ENCODE measurements around the gene TRIM27.
A peak's percentile ranks its signal among the peaks of the same experiment; 100 is the strongest.
"Not testable (repeated sequence)": the region's sequence is repeated elsewhere in the genome, so short reads cannot be mapped to it uniquely, and the experiment has no call there.

The TRIM27 gene

GRCh38 chr6:28880519-28880893 lies 43.3 kb downstream of the TRIM27 start:
- H3K4me3 ChIP-seq: peak overlapping the region; percentile 44 to 68 (median 56)

GRCh38 chr6:28876710-28877109 lies 47.1 kb downstream of the TRIM27 start:
- Histone ChIP-seq H3K4me3 (peak overlapping the region in 2 of 10 experiments; percentile 2 to 22; a peak in 1 of 20 replicates), H3K9me3 (replicated peaks in 1 of 11) (peaks cover 0 to 12% (median 3%) of the 10 kb centered on the region in 11 experiments; a peak in 10 of 22 replicates), H3K36me3 (no peaks in the 10 kb centered on the region), H3K4me2 (peak overlapping the region in 9 of 11 experiments; percentile 4 to 83 (median 56); a peak in 17 of 22 replicates), H4K20me1 (no peaks in the 10 kb centered on the region), H3K27ac (no peak overlapping the region; a peak in 1 of 22 replicates), H3K4me1 (peaks cover 0 to 55% (median 45%) of the 10 kb centered on the region in 10 experiments; a peak in 15 of 20 replicates), H3K27me3 (no peaks in the 10 kb centered on the region), H3K9ac (peak overlapping the region in 3 of 11 experiments; percentile 9 to 56 (median 33); a peak in 5 of 22 replicates)
- no peak for TF ChIP-seq Cebpa-rat (IDR thresholded peaks at IDR 0.05)

More at GRCh38 chr6:28880519-28880893, 43.3 kb downstream of the TRIM27 start:
- TF ChIP-seq Cebpa-rat (IDR thresholded peaks at IDR 0.05): no peak
- Histone ChIP-seq H3K4me1 (peaks cover 0 to 53% (median 42%) of the 10 kb centered on the region in 10 experiments; a peak in 16 of 20 replicates), H3K27ac (peak overlapping the region in 2 of 11 experiments; percentile 14 to 55; a peak in 2 of 22 replicates), H3K27me3 (no peaks in the 10 kb centered on the region), H3K36me3 (no peaks in the 10 kb centered on the region), H3K4me2 (peak overlapping the region; percentile 31 to 69 (median 53); a peak in 21 of 22 replicates), H4K20me1 (no peaks in the 10 kb centered on the region), H3K9ac (peak overlapping the region in 8 of 11 experiments; percentile 34 to 66 (median 56); a peak in 11 of 22 replicates), H3K9me3 (replicated peaks in 1 of 11) (peaks cover 9 to 18% (median 10%) of the 10 kb centered on the region in 11 experiments)

GRCh38 chr6:28875191-28875747 lies 48.5 kb downstream of the TRIM27 start:
- no peaks in the 10 kb centered on the region for H3K27me3 ChIP-seq
- peak overlapping the region in 8 of 11 experiments; percentile 30 to 83 (median 60); a peak in 12 of 22 replicates for H3K4me2 ChIP-seq
- no peak overlapping the region for H3K4me3 ChIP-seq
- no peak overlapping the region for H3K9ac ChIP-seq
- peaks cover 0 to 53% (median 45%) of the 10 kb centered on the region in 10 experiments; a peak in 15 of 20 replicates for H3K4me1 ChIP-seq
- H3K36me3 ChIP-seq: no peaks in the 10 kb centered on the region
- peak overlapping the region in 1 of 11 experiments; percentile 1; a peak in 1 of 22 replicates for H3K27ac ChIP-seq
- no peak for TF ChIP-seq Cebpa-rat (IDR thresholded peaks at IDR 0.05)
- H4K20me1 ChIP-seq: no peaks in the 10 kb centered on the region
- H3K9me3 ChIP-seq (replicated peaks in 1 of 11): peaks cover 0 to 16% (median 13%) of the 10 kb centered on the region in 11 experiments; a peak in 15 of 22 replicates

GRCh38 chr6:28872157-28872817 lies 51.5 kb downstream of the TRIM27 start:
- H3K27me3 ChIP-seq, H3K4me2 ChIP-seq, H3K9ac ChIP-seq, H3K27ac ChIP-seq, H4K20me1 ChIP-seq, H3K4me3 ChIP-seq, H3K36me3 ChIP-seq: not testable (repeated sequence)
- H3K9me3 ChIP-seq (replicated peaks in 1 of 11): peaks cover 0 to 20% (median 13%) of the 10 kb centered on the region in 11 experiments; a peak in 15 of 22 replicates
- H3K4me1 ChIP-seq: peaks cover 0 to 48% (median 42%) of the 10 kb centered on the region in 10 experiments; a peak in 16 of 20 replicates

GRCh38 chr6:28871335-28872156 lies 52.2 kb downstream of the TRIM27 start:
- Histone ChIP-seq H3K27ac (no peak overlapping the region), H3K4me1 (peaks cover 0 to 47% (median 41%) of the 10 kb centered on the region in 10 experiments; a peak in 16 of 20 replicates), H3K9me3 (replicated peaks in 1 of 11) (peaks cover 0 to 20% (median 13%) of the 10 kb centered on the region in 11 experiments; a peak in 15 of 22 replicates), H3K4me2 (no peak overlapping the region), H4K20me1 (no peaks in the 10 kb centered on the region), H3K27me3 (no peaks in the 10 kb centered on the region), H3K36me3 (no peaks in the 10 kb centered on the region), H3K4me3 (no peak overlapping the region), H3K9ac (no peak overlapping the region)
- no peak for TF ChIP-seq Cebpa-rat (IDR thresholded peaks at IDR 0.05)

- H3K27me3 ChIP-seq: no peaks in the 10 kb centered on the region
- TF ChIP-seq Cebpa-rat (IDR thresholded peaks at IDR 0.05): no peak
- peak overlapping the region in 1 of 11 experiments; percentile 68; a peak in 2 of 22 replicates for H3K4me2 ChIP-seq
- H3K4me3 ChIP-seq: no peak overlapping the region
- peaks cover 4 to 31% (median 21%) of the 10 kb centered on the region in 11 experiments; a peak in 18 of 22 replicates for H3K9me3 ChIP-seq (replicated peaks in 1 of 11)
- H3K9ac ChIP-seq: no peak overlapping the region
- no peak overlapping the region for H3K27ac ChIP-seq
- no peaks in the 10 kb centered on the region for H4K20me1 ChIP-seq
- H3K36me3 ChIP-seq: no peaks in the 10 kb centered on the region
- peaks cover 7 to 32% (median 26%) of the 10 kb centered on the region in 10 experiments for H3K4me1 ChIP-seq
These were observed 54.9 kb downstream of the TRIM27 start for GRCh38 chr6:28868873-28869272.

GRCh38 chr6:28867086-28867409 lies 56.7 kb downstream of the TRIM27 start:
- H3K36me3 ChIP-seq: no peaks in the 10 kb centered on the region
- peak overlapping the region; percentile 76 to 88 (median 82); a peak in 19 of 22 replicates for H3K9ac ChIP-seq
- no peak for TF ChIP-seq Cebpa-rat (IDR thresholded peaks at IDR 0.05)
- peak overlapping the region; percentile 64 to 82 (median 74) for H3K4me2 ChIP-seq
- H4K20me1 ChIP-seq: no peaks in the 10 kb centered on the region
- H3K27me3 ChIP-seq: no peaks in the 10 kb centered on the region
- H3K27ac ChIP-seq: peak overlapping the region; percentile 57 to 90 (median 82); a peak in 19 of 22 replicates
- H3K9me3 ChIP-seq (replicated peaks in 1 of 11): peaks cover 4 to 30% (median 21%) of the 10 kb centered on the region in 11 experiments; a peak in 18 of 22 replicates
- H3K4me1 ChIP-seq: peaks cover 7 to 37% (median 26%) of the 10 kb centered on the region in 10 experiments
- peak overlapping the region; percentile 66 to 86 (median 76) for H3K4me3 ChIP-seq

GRCh38 chr6:28866205-28867085 lies 57.3 kb downstream of the TRIM27 start:
- H3K4me2 ChIP-seq: peak overlapping the region; percentile 64 to 82 (median 74)
- H3K27me3 ChIP-seq, H4K20me1 ChIP-seq, H3K36me3 ChIP-seq: not testable (repeated sequence)
- peak overlapping the region; percentile 66 to 86 (median 76) for H3K4me3 ChIP-seq
- peak overlapping the region; percentile 57 to 90 (median 82) for H3K27ac ChIP-seq
- H3K9ac ChIP-seq: peak overlapping the region; percentile 76 to 88 (median 82)
- H3K9me3 ChIP-seq (replicated peaks in 1 of 11): peaks cover 4 to 25% (median 16%) of the 10 kb centered on the region in 11 experiments; a peak in 18 of 22 replicates
- H3K4me1 ChIP-seq: peaks cover 7 to 37% (median 26%) of the 10 kb centered on the region in 10 experiments

Measured in BLaER1 treated with 17β-estradiol and CSF1 and Interleukin-3, amounts not matched to agents 10 nM and 100 nM (cell line).